BLaER1 (cell line): ENCODE data around the gene ANTXR1.

Experiments used
- H3K27ac ChIP-seq: shearing (Covaris generic); formaldehyde crosslinking; 2 replicates; pipeline ENCODE4 v1.8.1; 2022
- H3K27me3 ChIP-seq: shearing (Covaris generic); formaldehyde crosslinking; 2 replicates; pipeline ENCODE4 v1.8.1; 2022
- H3K36me3 ChIP-seq: shearing (Covaris generic); formaldehyde crosslinking; 2 replicates; pipeline ENCODE4 v1.8.1; 2022
- H3K4me1 ChIP-seq: shearing (Covaris generic); formaldehyde crosslinking; 2 replicates; pipeline ENCODE4 v1.8.1; 2022
- H3K4me2 ChIP-seq: shearing (Covaris generic); formaldehyde crosslinking; 2 replicates; pipeline ENCODE4 v1.8.1; 2022
- H3K4me3 ChIP-seq: shearing (Covaris generic); formaldehyde crosslinking; 2 replicates; pipeline ENCODE4 v1.8.1; 2022
- H3K9ac ChIP-seq: shearing (Covaris generic); formaldehyde crosslinking; 2 replicates; pipeline ENCODE4 v1.8.1; 2022
- H3K9me3 ChIP-seq: shearing (Covaris generic); formaldehyde crosslinking; 2 replicates; pipeline ENCODE4 v1.8.1; 2022
- H4K20me1 ChIP-seq: shearing (Covaris generic); formaldehyde crosslinking; 2 replicates; pipeline ENCODE4 v1.8.1; 2022
- Cebpa-rat ChIP-seq: shearing (Covaris generic); IDR thresholded peaks from 2 replicates; pipeline ENCODE4 v1.8.1; 2022

Gene ANTXR1

DNA sequence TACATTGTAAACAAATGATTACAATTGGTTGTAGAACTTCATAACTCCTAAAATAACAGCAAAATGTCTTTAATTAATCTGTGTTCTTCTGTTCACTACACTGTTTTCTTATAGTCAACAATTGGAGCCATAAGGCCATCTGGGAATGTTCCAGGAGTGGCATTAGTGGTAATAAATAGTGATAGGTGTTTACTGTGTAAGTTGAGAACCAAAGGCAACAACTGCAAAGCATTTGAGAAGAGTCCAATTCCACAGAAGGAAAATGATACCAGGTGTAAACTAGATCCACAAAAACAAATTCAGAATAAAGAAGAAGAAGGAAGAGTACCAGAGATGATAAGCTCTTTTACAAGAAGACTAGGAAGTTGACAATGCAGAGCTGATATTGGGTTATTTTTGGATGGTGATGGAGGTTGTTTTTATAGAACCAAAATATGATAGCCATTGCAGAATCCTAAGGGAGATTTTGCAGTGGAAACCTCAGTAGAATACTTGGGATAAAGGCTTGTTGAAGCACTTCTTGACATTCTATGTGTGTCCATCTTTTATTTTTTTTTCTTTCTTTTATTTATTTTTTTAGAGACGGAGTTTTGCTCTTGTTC lies 52.9 kb downstream of the ANTXR1 start:
- no peak overlapping the region for H3K27ac ChIP-seq
- no peaks in the 10 kb centered on the region for H3K4me1 ChIP-seq
- H3K4me2 ChIP-seq = no peak overlapping the region
- no peaks in the 10 kb centered on the region for H3K9me3 ChIP-seq
- H3K4me3 ChIP-seq = no peak overlapping the region
- no peak for TF ChIP-seq Cebpa-rat
- no peaks in the 10 kb centered on the region for H3K36me3 ChIP-seq
- no peak overlapping the region for H3K9ac ChIP-seq
- H3K27me3 ChIP-seq = no peaks in the 10 kb centered on the region
- no peaks in the 10 kb centered on the region for H4K20me1 ChIP-seq

- H3K27ac ChIP-seq = no peak overlapping the region
- no peak for TF ChIP-seq Cebpa-rat
Observed at GRCh38 chr2:69067026-69067630, 54.1 kb downstream of the ANTXR1 start.

DNA sequence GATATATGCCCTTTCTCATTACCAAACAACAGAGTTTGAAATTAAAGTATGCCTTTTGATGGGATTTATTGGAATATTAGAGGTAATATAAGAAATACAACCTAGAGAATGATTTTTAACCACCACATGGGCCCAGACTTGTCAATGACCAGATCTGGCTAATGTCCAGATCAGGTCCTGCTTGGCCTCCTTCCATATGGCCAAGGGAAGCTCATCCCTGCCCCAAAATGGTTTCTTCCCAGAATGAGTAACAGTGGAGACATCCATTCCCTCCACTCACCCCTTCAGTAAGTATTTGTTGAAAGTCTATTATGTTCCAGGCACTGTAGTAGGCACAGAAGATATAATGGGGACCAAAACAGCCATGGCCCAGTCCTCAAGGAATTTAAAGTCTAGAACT lies 54.9 kb downstream of the ANTXR1 start:
- Histone ChIP-seq H3K4me3 (no peak overlapping the region), H3K9ac (no peak overlapping the region), H3K9me3 (no peaks in the 10 kb centered on the region), H3K36me3 (no peaks in the 10 kb centered on the region), H3K27ac (no peak overlapping the region), H3K27me3 (no peaks in the 10 kb centered on the region), H3K4me2 (no peak overlapping the region), H3K4me1 (no peaks in the 10 kb centered on the region), H4K20me1 (no peaks in the 10 kb centered on the region)
- no peak for TF ChIP-seq Cebpa-rat

More at GRCh38 chr2:69067026-69067630, 54.1 kb downstream of the ANTXR1 start:
- no peaks in the 10 kb centered on the region for H3K36me3 ChIP-seq
- H3K4me2 ChIP-seq = no peak overlapping the region
- H3K27me3 ChIP-seq = no peaks in the 10 kb centered on the region
- no peaks in the 10 kb centered on the region for H3K4me1 ChIP-seq
- H3K9me3 ChIP-seq = no peaks in the 10 kb centered on the region
- no peak overlapping the region for H3K4me3 ChIP-seq
- H3K9ac ChIP-seq = no peak overlapping the region
- no peaks in the 10 kb centered on the region for H4K20me1 ChIP-seq

- no peaks in the 10 kb centered on the region for H3K27me3 ChIP-seq
- H3K36me3 ChIP-seq = no peaks in the 10 kb centered on the region
- no peak overlapping the region for H3K4me3 ChIP-seq
- no peaks in the 10 kb centered on the region for H4K20me1 ChIP-seq
- no peaks in the 10 kb centered on the region for H3K9me3 ChIP-seq
- no peak for TF ChIP-seq Cebpa-rat
- no peak overlapping the region for H3K9ac ChIP-seq
- no peaks in the 10 kb centered on the region for H3K4me1 ChIP-seq
- no peak overlapping the region for H3K27ac ChIP-seq
- H3K4me2 ChIP-seq = no peak overlapping the region
Observed at GRCh38 chr2:69070969-69071368, 58.0 kb downstream of the ANTXR1 start.

DNA sequence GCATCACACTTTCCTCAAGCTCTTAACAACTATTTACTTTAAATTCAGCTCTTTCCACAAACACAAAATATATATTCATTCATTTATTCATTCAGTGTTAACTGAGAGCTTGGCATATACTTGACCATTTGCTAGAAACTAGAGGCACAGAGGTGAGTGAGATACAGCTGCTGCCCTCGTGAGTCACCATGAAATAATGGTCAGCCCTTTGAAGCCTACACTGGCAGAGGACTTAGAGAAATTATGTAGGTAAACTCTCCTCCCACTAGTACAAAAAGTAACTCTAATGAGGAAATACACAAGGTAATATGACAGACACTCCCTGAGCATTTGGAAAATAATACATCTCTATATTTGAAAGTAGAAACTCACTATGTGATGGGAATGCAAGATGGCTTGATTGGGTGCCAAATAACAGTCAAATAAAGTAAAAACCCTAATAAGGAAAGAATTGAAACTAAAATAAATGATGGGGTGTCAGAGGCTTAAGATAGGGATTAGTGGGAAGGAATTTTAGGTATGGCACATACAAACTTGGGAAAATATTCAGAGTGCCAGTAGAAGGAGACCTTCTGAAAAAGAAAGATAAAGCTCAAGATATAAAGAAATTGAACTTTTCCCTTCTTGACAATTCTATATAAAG lies 61.1 kb downstream of the ANTXR1 start:
- TF ChIP-seq Cebpa-rat = no peak
- Histone ChIP-seq H3K27ac (no peak overlapping the region), H3K9me3 (no peaks in the 10 kb centered on the region), H3K27me3 (no peaks in the 10 kb centered on the region), H3K4me1 (no peaks in the 10 kb centered on the region), H3K4me3 (no peak overlapping the region), H4K20me1 (no peaks in the 10 kb centered on the region), H3K36me3 (no peaks in the 10 kb centered on the region), H3K9ac (no peak overlapping the region), H3K4me2 (no peak overlapping the region)

GRCh38 chr2:69074918-69075317 lies 61.9 kb downstream of the ANTXR1 start:
- Histone ChIP-seq H3K27ac (no peak overlapping the region), H3K9ac (no peak overlapping the region), H3K4me2 (no peak overlapping the region), H3K27me3 (no peaks in the 10 kb centered on the region), H3K4me3 (no peak overlapping the region), H3K9me3 (no peaks in the 10 kb centered on the region), H3K4me1 (no peaks in the 10 kb centered on the region), H4K20me1 (no peaks in the 10 kb centered on the region), H3K36me3 (no peaks in the 10 kb centered on the region)
- TF ChIP-seq Cebpa-rat = no peak

- Histone ChIP-seq H3K27ac (no peak overlapping the region), H3K9me3 (no peaks in the 10 kb centered on the region), H3K9ac (no peak overlapping the region), H4K20me1 (no peaks in the 10 kb centered on the region), H3K27me3 (no peaks in the 10 kb centered on the region), H3K4me3 (no peak overlapping the region), H3K36me3 (no peaks in the 10 kb centered on the region), H3K4me2 (no peak overlapping the region), H3K4me1 (no peaks in the 10 kb centered on the region)
- TF ChIP-seq Cebpa-rat = no peak
Observed at GRCh38 chr2:69075486-69075885, 62.5 kb downstream of the ANTXR1 start.

DNA sequence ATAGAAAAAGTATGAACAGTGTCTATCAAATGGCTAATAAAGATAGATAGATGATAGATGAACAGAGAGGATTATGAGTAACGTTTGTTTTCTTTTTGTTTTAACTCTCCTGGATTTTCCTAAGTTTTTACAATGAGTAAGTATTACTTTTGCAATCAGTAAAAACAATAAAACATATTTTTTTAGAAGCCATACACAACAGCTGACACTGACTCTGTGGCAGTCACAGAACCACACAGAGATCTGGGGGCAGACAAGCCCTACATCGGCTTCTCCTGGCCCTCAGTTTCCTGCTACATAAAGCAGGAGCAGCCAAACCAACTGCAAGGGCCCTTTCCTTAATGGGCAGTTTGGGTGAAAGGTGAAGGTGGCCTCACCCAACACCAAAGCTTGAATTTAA lies 63.6 kb downstream of the ANTXR1 start:
- Histone ChIP-seq H3K9me3 (no peaks in the 10 kb centered on the region), H3K27ac (no peak overlapping the region), H4K20me1 (no peaks in the 10 kb centered on the region), H3K4me2 (no peak overlapping the region), H3K4me3 (no peak overlapping the region), H3K27me3 (no peaks in the 10 kb centered on the region), H3K36me3 (no peaks in the 10 kb centered on the region), H3K4me1 (no peaks in the 10 kb centered on the region), H3K9ac (no peak overlapping the region)
- no peak for TF ChIP-seq Cebpa-rat

- Histone ChIP-seq H3K4me3 (no peak overlapping the region), H3K9me3 (no peaks in the 10 kb centered on the region), H4K20me1 (no peaks in the 10 kb centered on the region), H3K27me3 (no peaks in the 10 kb centered on the region), H3K9ac (no peak overlapping the region), H3K36me3 (no peaks in the 10 kb centered on the region), H3K4me2 (no peak overlapping the region), H3K4me1 (no peaks in the 10 kb centered on the region), H3K27ac (no peak overlapping the region)
- no peak for TF ChIP-seq Cebpa-rat
Observed at GRCh38 chr2:69077252-69077950, 64.4 kb downstream of the ANTXR1 start.

- Histone ChIP-seq H3K9ac (no peak overlapping the region), H3K4me3 (no peak overlapping the region), H4K20me1 (no peaks in the 10 kb centered on the region), H3K4me1 (no peaks in the 10 kb centered on the region), H3K36me3 (no peaks in the 10 kb centered on the region), H3K27me3 (no peaks in the 10 kb centered on the region), H3K4me2 (no peak overlapping the region), H3K27ac (no peak overlapping the region), H3K9me3 (no peaks in the 10 kb centered on the region)
- TF ChIP-seq Cebpa-rat = no peak
Observed at GRCh38 chr2:69080071-69080470, 67.1 kb downstream of the ANTXR1 start.
